ENCODE measurements around the gene NR3C1.

The NR3C1 gene

GRCh38 chr5:143258559-143259253, 144.8 kb downstream of the NR3C1 start:
- Histone ChIP-seq H3K9ac (ENCODE audit: low read length in 2 of 2) (no peak overlapping the region), H3K4me1 (ENCODE audit: control insufficient read depth, insufficient read depth, low read length) (no peaks in the 10 kb centered on the region), H3K4me3 (ENCODE audit: low read length in 2 of 2) (no peak overlapping the region), H3K27ac (ENCODE audit: low read length) (no peak overlapping the region), H3K36me3 (ENCODE audit: control insufficient read depth in 2 of 2, insufficient read depth in 2 of 2, low read length in 2 of 2) (no peaks in the 10 kb centered on the region), H3K9me3 (ENCODE audit: control insufficient read depth in 2 of 2, low read length in 2 of 2) (no peaks in the 10 kb centered on the region), H3K27me3 (ENCODE audit: control insufficient read depth in 1 of 2, insufficient read depth in 2 of 2, low read length in 2 of 2) (no peaks in the 10 kb centered on the region)

- Histone ChIP-seq H3K36me3 (ENCODE audit: control insufficient read depth in 2 of 2, insufficient read depth in 2 of 2, low read length in 2 of 2) (no peaks in the 10 kb centered on the region), H3K4me3 (ENCODE audit: low read length in 2 of 2) (no peak overlapping the region), H3K4me1 (ENCODE audit: control insufficient read depth, insufficient read depth, low read length) (no peaks in the 10 kb centered on the region), H3K27ac (ENCODE audit: low read length) (no peak overlapping the region), H3K9me3 (ENCODE audit: control insufficient read depth in 2 of 2, low read length in 2 of 2) (no peaks in the 10 kb centered on the region), H3K9ac (ENCODE audit: low read length in 2 of 2) (no peak overlapping the region), H3K27me3 (ENCODE audit: control insufficient read depth in 1 of 2, insufficient read depth in 2 of 2, low read length in 2 of 2) (no peaks in the 10 kb centered on the region)
These were observed 148.7 kb downstream of the NR3C1 start for GRCh38 chr5:143254819-143255218.

- H3K4me1 ChIP-seq (ENCODE audit: control insufficient read depth, insufficient read depth, low read length): no peaks in the 10 kb centered on the region
- no peak overlapping the region for H3K27ac ChIP-seq (ENCODE audit: low read length)
- no peak overlapping the region for H3K4me3 ChIP-seq (ENCODE audit: low read length in 2 of 2)
- no peaks in the 10 kb centered on the region for H3K27me3 ChIP-seq (ENCODE audit: control insufficient read depth in 1 of 2, insufficient read depth in 2 of 2, low read length in 2 of 2)
- H3K9me3 ChIP-seq (ENCODE audit: control insufficient read depth in 2 of 2, low read length in 2 of 2): no peaks in the 10 kb centered on the region
- H3K36me3 ChIP-seq (ENCODE audit: control insufficient read depth in 2 of 2, insufficient read depth in 2 of 2, low read length in 2 of 2): no peaks in the 10 kb centered on the region
- H3K9ac ChIP-seq (ENCODE audit: low read length in 2 of 2): no peak overlapping the region
These were observed 151.5 kb downstream of the NR3C1 start for GRCh38 chr5:143251946-143252345.

- Histone ChIP-seq H3K27me3 (ENCODE audit: control insufficient read depth in 1 of 2, insufficient read depth in 2 of 2, low read length in 2 of 2) (no peaks in the 10 kb centered on the region), H3K27ac (ENCODE audit: low read length) (no peak overlapping the region), H3K9me3 (ENCODE audit: control insufficient read depth in 2 of 2, low read length in 2 of 2) (no peaks in the 10 kb centered on the region), H3K4me1 (ENCODE audit: control insufficient read depth, insufficient read depth, low read length) (no peaks in the 10 kb centered on the region), H3K4me3 (ENCODE audit: low read length in 2 of 2) (no peak overlapping the region), H3K36me3 (ENCODE audit: control insufficient read depth in 2 of 2, insufficient read depth in 2 of 2, low read length in 2 of 2) (no peaks in the 10 kb centered on the region), H3K9ac (ENCODE audit: low read length in 2 of 2) (no peak overlapping the region)
These were observed 152.3 kb downstream of the NR3C1 start for GRCh38 chr5:143251190-143251589.

- no peaks in the 10 kb centered on the region for H3K9me3 ChIP-seq (ENCODE audit: control insufficient read depth in 2 of 2, low read length in 2 of 2)
- H3K27me3 ChIP-seq (ENCODE audit: control insufficient read depth in 1 of 2, insufficient read depth in 2 of 2, low read length in 2 of 2): no peaks in the 10 kb centered on the region
- no peak overlapping the region for H3K9ac ChIP-seq (ENCODE audit: low read length in 2 of 2)
- no peaks in the 10 kb centered on the region for H3K4me1 ChIP-seq (ENCODE audit: control insufficient read depth, insufficient read depth, low read length)
- no peaks in the 10 kb centered on the region for H3K36me3 ChIP-seq (ENCODE audit: control insufficient read depth in 2 of 2, insufficient read depth in 2 of 2, low read length in 2 of 2)
- H3K27ac ChIP-seq (ENCODE audit: low read length): no peak overlapping the region
- H3K4me3 ChIP-seq (ENCODE audit: low read length in 2 of 2): no peak overlapping the region
These were observed 153.6 kb downstream of the NR3C1 start for GRCh38 chr5:143249851-143250250.

- H3K4me3 ChIP-seq (ENCODE audit: low read length in 2 of 2): no peak overlapping the region
- no peak overlapping the region for H3K9ac ChIP-seq (ENCODE audit: low read length in 2 of 2)
- no peak overlapping the region for H3K27ac ChIP-seq (ENCODE audit: low read length)
- no peaks in the 10 kb centered on the region for H3K27me3 ChIP-seq (ENCODE audit: control insufficient read depth in 1 of 2, insufficient read depth in 2 of 2, low read length in 2 of 2)
- H3K9me3 ChIP-seq (ENCODE audit: control insufficient read depth in 2 of 2, low read length in 2 of 2): no peaks in the 10 kb centered on the region
- no peaks in the 10 kb centered on the region for H3K36me3 ChIP-seq (ENCODE audit: control insufficient read depth in 2 of 2, insufficient read depth in 2 of 2, low read length in 2 of 2)
- H3K4me1 ChIP-seq (ENCODE audit: control insufficient read depth, insufficient read depth, low read length): peaks cover 7% of the 10 kb centered on the region
These were observed 154.5 kb downstream of the NR3C1 start for GRCh38 chr5:143248822-143249579.

GRCh38 chr5:143248391-143248790, 155.1 kb downstream of the NR3C1 start:
- no peaks in the 10 kb centered on the region for H3K9me3 ChIP-seq (ENCODE audit: control insufficient read depth in 2 of 2, low read length in 2 of 2)
- H3K4me1 ChIP-seq (ENCODE audit: control insufficient read depth, insufficient read depth, low read length): peaks cover 12% of the 10 kb centered on the region
- no peaks in the 10 kb centered on the region for H3K36me3 ChIP-seq (ENCODE audit: control insufficient read depth in 2 of 2, insufficient read depth in 2 of 2, low read length in 2 of 2)
- no peak overlapping the region for H3K4me3 ChIP-seq (ENCODE audit: low read length in 2 of 2)
- no peak overlapping the region for H3K27ac ChIP-seq (ENCODE audit: low read length)
- H3K27me3 ChIP-seq (ENCODE audit: control insufficient read depth in 1 of 2, insufficient read depth in 2 of 2, low read length in 2 of 2): no peaks in the 10 kb centered on the region
- no peak overlapping the region for H3K9ac ChIP-seq (ENCODE audit: low read length in 2 of 2)

GRCh38 chr5:143247134-143247815, 156.2 kb downstream of the NR3C1 start:
- no peak overlapping the region for H3K27ac ChIP-seq (ENCODE audit: low read length)
- H3K36me3 ChIP-seq (ENCODE audit: control insufficient read depth in 2 of 2, insufficient read depth in 2 of 2, low read length in 2 of 2): no peaks in the 10 kb centered on the region
- no peaks in the 10 kb centered on the region for H3K27me3 ChIP-seq (ENCODE audit: control insufficient read depth in 1 of 2, insufficient read depth in 2 of 2, low read length in 2 of 2)
- no peak overlapping the region for H3K9ac ChIP-seq (ENCODE audit: low read length in 2 of 2)
- no peaks in the 10 kb centered on the region for H3K9me3 ChIP-seq (ENCODE audit: control insufficient read depth in 2 of 2, low read length in 2 of 2)
- peaks cover 17% of the 10 kb centered on the region for H3K4me1 ChIP-seq (ENCODE audit: control insufficient read depth, insufficient read depth, low read length)
- H3K4me3 ChIP-seq (ENCODE audit: low read length in 2 of 2): no peak overlapping the region

GRCh38 chr5:143245929-143246561, 157.4 kb downstream of the NR3C1 start:
- Histone ChIP-seq H3K4me1 (ENCODE audit: control insufficient read depth, insufficient read depth, low read length) (peaks cover 17% of the 10 kb centered on the region), H3K9ac (ENCODE audit: low read length in 2 of 2) (no peak overlapping the region), H3K9me3 (ENCODE audit: control insufficient read depth in 2 of 2, low read length in 2 of 2) (no peaks in the 10 kb centered on the region), H3K4me3 (ENCODE audit: low read length in 2 of 2) (no peak overlapping the region), H3K27ac (ENCODE audit: low read length) (no peak overlapping the region), H3K27me3 (ENCODE audit: control insufficient read depth in 1 of 2, insufficient read depth in 2 of 2, low read length in 2 of 2) (no peaks in the 10 kb centered on the region), H3K36me3 (ENCODE audit: control insufficient read depth in 2 of 2, insufficient read depth in 2 of 2, low read length in 2 of 2) (no peaks in the 10 kb centered on the region)

- Histone ChIP-seq H3K4me1 (ENCODE audit: control insufficient read depth, insufficient read depth, low read length) (peaks cover 17% of the 10 kb centered on the region), H3K4me3 (ENCODE audit: low read length in 2 of 2) (no peak overlapping the region), H3K27ac (ENCODE audit: low read length) (peak overlapping the region; percentile 67)
These were observed 158.5 kb downstream of the NR3C1 start for GRCh38 chr5:143244990-143245389.

More at GRCh38 chr5:143244990-143245389, 158.5 kb downstream of the NR3C1 start:
- H3K9ac ChIP-seq (ENCODE audit: low read length in 2 of 2): no peak overlapping the region
- no peaks in the 10 kb centered on the region for H3K9me3 ChIP-seq (ENCODE audit: control insufficient read depth in 2 of 2, low read length in 2 of 2)
- no peaks in the 10 kb centered on the region for H3K36me3 ChIP-seq (ENCODE audit: control insufficient read depth in 2 of 2, insufficient read depth in 2 of 2, low read length in 2 of 2)
- H3K27me3 ChIP-seq (ENCODE audit: control insufficient read depth in 1 of 2, insufficient read depth in 2 of 2, low read length in 2 of 2): no peaks in the 10 kb centered on the region
